Measurements from ENCODE around the gene RPS6KA2. TPM values are rescaled to one million over a fixed set of nuclear protein-coding genes. Genes with fewer than 3 reads are reported as not detected.
A peak's percentile ranks its signal among the peaks of the same experiment; 100 is the strongest.

RPS6KA2 gene
- total and polyA plus RNA-seq, 9 donors, result 24.4 to 75.5 (median 48.1) TPM

- 90 to 92% (median 91%) methylated on average over 8 to 9 of the region's 9 CpGs for WGBS, 3 donors
- intact Hi-C loops (cut with DNase I), result no loop called here
- H3K4me1 ChIP-seq (ENCODE audit: insufficient read depth), result peaks cover 6% of the 10 kb centered on the region
- no peak for DNase-seq
- no peaks in the 10 kb centered on the region for H3K27me3 ChIP-seq
- H3K27ac ChIP-seq, result no peak overlapping the region
- H3K9me3 ChIP-seq, result no peaks in the 10 kb centered on the region
- H3K4me3 ChIP-seq, result no peak overlapping the region
- no peaks in the 10 kb centered on the region for H3K36me3 ChIP-seq
- TF ChIP-seq CTCF (IDR thresholded peaks at IDR 0.05) (no peak), EP300 (IDR thresholded peaks at IDR 0.05) (no peak), POLR2A (IDR thresholded peaks at IDR 0.05) (no peak)
Observed at GRCh38 chr6:166658792-166659150, 31.7 kb upstream of the RPS6KA2 start.

- DNase-seq, result no peak
- 89 to 96% (median 96%) methylated on average over 18 to 19 of the region's 19 CpGs for WGBS, 3 donors
- Histone ChIP-seq H3K27me3 (no peaks in the 10 kb centered on the region), H3K27ac (no peak overlapping the region), H3K36me3 (no peaks in the 10 kb centered on the region), H3K9me3 (no peaks in the 10 kb centered on the region), H3K4me1 (ENCODE audit: insufficient read depth) (peaks cover 6% of the 10 kb centered on the region), H3K4me3 (no peak overlapping the region)
- TF ChIP-seq CTCF (IDR thresholded peaks at IDR 0.05), result no peak
- TF ChIP-seq EP300 (IDR thresholded peaks at IDR 0.05), result no peak
- no peak for TF ChIP-seq POLR2A (IDR thresholded peaks at IDR 0.05)
- intact Hi-C loops (cut with DNase I), result no loop called here
Observed at GRCh38 chr6:166658115-166658791, 31.2 kb upstream of the RPS6KA2 start.

- Histone ChIP-seq H3K27ac (peak overlapping the region in 1 of 2 donors; percentile 41), H3K4me3 (no peak overlapping the region), H3K27me3 (no peaks in the 10 kb centered on the region), H3K36me3 (no peaks in the 10 kb centered on the region), H3K9me3 (no peaks in the 10 kb centered on the region), H3K4me1 (ENCODE audit: insufficient read depth) (peaks cover 6% of the 10 kb centered on the region)
- intact Hi-C loops (cut with DNase I), result no loop called here
- DNase-seq, result no peak
- WGBS, 3 donors, result 72 to 80% (median 79%) methylated on average over 9 of the region's 9 CpGs
- TF ChIP-seq EP300 (IDR thresholded peaks at IDR 0.05) (no peak), CTCF (IDR thresholded peaks at IDR 0.05) (no peak), POLR2A (IDR thresholded peaks at IDR 0.05) (no peak)
Observed at GRCh38 chr6:166657531-166657930, 30.5 kb upstream of the RPS6KA2 start.

GRCh38 chr6:166656230-166657151 is 29.4 kb upstream of the RPS6KA2 start:
- intact Hi-C loops (cut with DNase I), result no loop called here
- peak; percentile 81 to 91 (median 86) for DNase-seq
- Histone ChIP-seq H3K9me3 (no peaks in the 10 kb centered on the region), H3K27ac (peak overlapping the region in 1 of 2 donors; percentile 41), H3K4me1 (ENCODE audit: insufficient read depth) (peaks cover 6% of the 10 kb centered on the region), H3K4me3 (no peak overlapping the region), H3K36me3 (no peaks in the 10 kb centered on the region), H3K27me3 (no peaks in the 10 kb centered on the region)
- TF ChIP-seq POLR2A (IDR thresholded peaks at IDR 0.05), result no peak
- TF ChIP-seq CTCF (IDR thresholded peaks at IDR 0.05), result no peak
- no peak for TF ChIP-seq EP300 (IDR thresholded peaks at IDR 0.05)
- WGBS, 3 donors, result 22 to 26% (median 25%) methylated on average over 34 of the region's 34 CpGs
